H1 (cell line): ENCODE measurements around the gene ZMIZ1. TPM values are rescaled to one million over a fixed set of nuclear protein-coding genes. Genes with fewer than 3 reads are reported as not detected.

Experiments
- CTCF ChIA-PET: fragments of 300-600 bp; sonication (Branson Sonifier 250); formaldehyde crosslinking; loops from one replicate; lab custom pipeline; 2021; ENCODE audit not compliant: partially characterized antibody; lab: Charles Lee
- POLR2A ChIA-PET: fragments of 300-600 bp; sonication (Branson Sonifier 250); formaldehyde crosslinking; loops from one replicate; lab custom pipeline; 2021; ENCODE audit warnings: inconsistent platforms; ENCODE audit not compliant: partially characterized antibody; lab: Charles Lee
- DNase-seq, 2 experiments: peaks; one replicate each; pipeline versions ENCODE4 v3.0.0 to v3.0.0-alpha.2; 2010 to 2022; ENCODE audit warnings: low spot score in 2 of 2, low read depth in 1 of 2, mixed read lengths in 1 of 2
- FAIRE-seq: peaks from 2 replicates; lab custom pipeline; 2011; peaks lifted over from hg19 to GRCh38; lab: Jason Lieb, UNC
- H2AFZ ChIP-seq: 2 replicates; pipeline ENCODE4 v1.8.1; 2012; ENCODE audit warnings: low read length, inconsistent platforms
- H2AK5ac ChIP-seq: 2 replicates; pipeline ENCODE4 v1.6.1; 2013; ENCODE audit warnings: low read depth, low read length
- H2BK120ac ChIP-seq: replicated peaks from 2 replicates; pipeline ENCODE3; 2013; ENCODE audit warnings: low read depth, low read length, inconsistent platforms
- H2BK12ac ChIP-seq: 2 replicates; pipeline ENCODE4 v1.6.1; 2013; ENCODE audit warnings: low read depth, low read length
- H2BK15ac ChIP-seq: 2 replicates; pipeline ENCODE4 v1.6.1; 2013; ENCODE audit warnings: low read length
- H2BK20ac ChIP-seq: 2 replicates; pipeline ENCODE4 v1.6.1; 2013; ENCODE audit warnings: low read length
- H2BK5ac ChIP-seq: 2 replicates; pipeline ENCODE4 v1.6.1; 2013; ENCODE audit warnings: low read depth, low read length
- H3K14ac ChIP-seq: 2 replicates; pipeline ENCODE4 v1.6.1; 2013; ENCODE audit warnings: inconsistent platforms; ENCODE audit not compliant: insufficient read length
- H3K18ac ChIP-seq: 2 replicates; pipeline ENCODE4 v1.6.1; 2013; ENCODE audit warnings: low read length; ENCODE audit errors: extremely low read depth
- H3K23ac ChIP-seq: 2 replicates; pipeline ENCODE4 v1.6.1; 2013; ENCODE audit warnings: inconsistent platforms; ENCODE audit not compliant: insufficient read length
- H3K23me2 ChIP-seq: 2 replicates; pipeline ENCODE4 v1.6.1; 2013; ENCODE audit warnings: low read depth, low read length
- H3K27ac ChIP-seq: 2 replicates; pipeline ENCODE4 v1.6.1; 2011; ENCODE audit warnings: low read depth, low read length, inconsistent platforms
- H3K27me3 ChIP-seq, 4 experiments: replicated peaks in 1 of 4; 1 replicate in 1 of 4; 2 replicates in 3 of 4; pipeline versions ENCODE4 v1.6.1 to v1.8.1; 2011 to 2013; ENCODE audit warnings: low read length in 3 of 4, mild to moderate bottlenecking in 3 of 4, inconsistent platforms in 2 of 4, mixed read lengths in 2 of 4, moderate library complexity in 1 of 4; ENCODE audit not compliant: control insufficient read depth in 3 of 4, insufficient read depth in 3 of 4; ENCODE audit errors: extremely low read depth in 1 of 4
- H3K36me3 ChIP-seq, 4 experiments: 2 replicates each; pipeline versions ENCODE4 v1.6.1 to v1.8.1; 2011 to 2013; ENCODE audit warnings: mild to moderate bottlenecking in 4 of 4, low read length in 3 of 4, moderate library complexity in 2 of 4, control low read depth in 1 of 4, inconsistent platforms in 1 of 4; ENCODE audit not compliant: insufficient read depth in 4 of 4, control insufficient read depth in 2 of 4
- H3K4ac ChIP-seq: replicated peaks from 2 replicates; pipeline ENCODE3; 2013; ENCODE audit warnings: low read length, low read depth, mixed read lengths, inconsistent platforms; ENCODE audit not compliant: insufficient read length
- H3K4me1 ChIP-seq, 4 experiments: replicated peaks in 1 of 4; 1 replicate in 1 of 4; 2 replicates in 3 of 4; pipeline versions ENCODE4 v1.6.1 to v1.8.1; 2011 to 2013; ENCODE audit warnings: low read length in 3 of 4, inconsistent platforms in 2 of 4, mixed read lengths in 1 of 4; ENCODE audit not compliant: insufficient read depth in 4 of 4, control insufficient read depth in 3 of 4
- H3K4me2 ChIP-seq, 2 experiments: 2 replicates each; pipeline versions ENCODE4 v1.6.1 to v1.8.1; 2011 to 2013; ENCODE audit warnings: low read depth in 2 of 2, low read length in 2 of 2, control low read depth in 1 of 2, inconsistent platforms in 1 of 2, mild to moderate bottlenecking in 1 of 2; ENCODE audit not compliant: insufficient read depth in 1 of 2
- H3K4me3 ChIP-seq, 4 experiments: fragments of 200-600, 300-600 bp in 1 of 4; sonication (generic), shearing (Covaris generic), sonication (Bioruptor Twin) in 1 of 4; 2 replicates each; pipeline versions ENCODE4 v1.5.1 to v1.8.1; 2011 to 2016; ENCODE audit warnings: low read length in 4 of 4, low read depth in 3 of 4, control low read depth in 2 of 4, inconsistent platforms in 2 of 4, mild to moderate bottlenecking in 2 of 4, mixed read lengths in 1 of 4, moderate library complexity in 1 of 4; ENCODE audit not compliant: insufficient read depth in 2 of 4; ENCODE audit errors: extremely low read depth in 1 of 4
- H3K56ac ChIP-seq: replicated peaks from 2 replicates; pipeline ENCODE3; 2013; ENCODE audit warnings: low read depth, mild to moderate bottlenecking, mixed read lengths, low read length, inconsistent platforms; ENCODE audit not compliant: insufficient read length
- H3K79me1 ChIP-seq: 2 replicates; pipeline ENCODE4 v1.6.1; 2013; ENCODE audit warnings: low read depth, low read length, control low read depth
- H3K79me2 ChIP-seq, 2 experiments: 2 replicates each; pipeline versions ENCODE4 v1.6.1 to v1.8.1; 2012 to 2013; ENCODE audit warnings: low read length in 2 of 2, mild to moderate bottlenecking in 2 of 2, inconsistent platforms in 1 of 2; ENCODE audit not compliant: insufficient read depth in 2 of 2, control insufficient read depth in 1 of 2
- H3K9ac ChIP-seq, 4 experiments: replicated peaks in 1 of 4; 1 replicate in 1 of 4; 2 replicates in 3 of 4; pipeline versions ENCODE4 v1.6.1 to v1.8.1; 2011 to 2013; ENCODE audit warnings: low read depth in 3 of 4, low read length in 3 of 4, control low read depth in 2 of 4, mild to moderate bottlenecking in 2 of 4, moderate library complexity in 2 of 4, inconsistent platforms in 1 of 4; ENCODE audit errors: extremely low read depth in 1 of 4
- H3K9me3 ChIP-seq, 2 experiments: 2 replicates each; pipeline versions ENCODE4 v1.6.1 to v1.8.1; 2012 to 2013; ENCODE audit warnings: mild to moderate bottlenecking in 2 of 2, moderate library complexity in 2 of 2, control low read depth in 1 of 2, inconsistent platforms in 1 of 2, low read depth in 1 of 2, low read length in 1 of 2, mixed read lengths in 1 of 2; ENCODE audit not compliant: insufficient read depth in 2 of 2
- H4K20me1 ChIP-seq, 2 experiments: replicated peaks in 1 of 2; 2 replicates each; pipeline versions ENCODE3 to v1.8.1; 2011 to 2013; ENCODE audit warnings: inconsistent platforms in 2 of 2, low read length in 2 of 2, mild to moderate bottlenecking in 1 of 2; ENCODE audit not compliant: insufficient read depth in 2 of 2, control insufficient read depth in 1 of 2
- H4K5ac ChIP-seq: 2 replicates; pipeline ENCODE4 v1.6.1; 2013; ENCODE audit warnings: low read length, low read depth, mixed read lengths, inconsistent platforms; ENCODE audit not compliant: insufficient read length
- H4K8ac ChIP-seq: 2 replicates; pipeline ENCODE4 v1.8.0; 2013; ENCODE audit warnings: mild to moderate bottlenecking, moderate library complexity, low read length, inconsistent platforms; ENCODE audit not compliant: insufficient read depth; ENCODE audit errors: extremely low read depth
- H4K91ac ChIP-seq: replicated peaks from 2 replicates; pipeline ENCODE3; 2013; ENCODE audit warnings: low read length, mixed read lengths, inconsistent platforms; ENCODE audit not compliant: insufficient read length
- CTBP2 ChIP-seq: IDR thresholded peaks from 2 replicates; pipeline ENCODE4 v1.7.0; 2011; ENCODE audit warnings: borderline replicate concordance, mild to moderate bottlenecking, moderate library complexity, mixed read lengths, low read length; ENCODE audit not compliant: insufficient read depth, insufficient read length
- GTF2F1 ChIP-seq: IDR thresholded peaks from 2 replicates; pipeline ENCODE4 v1.6.1; 2012; ENCODE audit warnings: low read depth, low read length, improper control_type of control experiment, borderline replicate concordance
- PHF8 ChIP-seq: fragments of 200-600 bp; sonication (generic); conservative IDR thresholded peaks from 2 replicates; pipeline ENCODE4 v1.7.1; 2012; ENCODE audit warnings: low read depth, mild to moderate bottlenecking, inconsistent platforms, low read length, moderate library complexity
- WGBS, 2 experiments: shearing (Covaris generic) in 1 of 2; methylation state at CpG; one replicate each; pipeline versions ENCODE4 v1.1.6 to v1.1.7; 2013 to 2015; ENCODE audit warnings: low lambda C conversion rate in 2 of 2, mixed read lengths in 2 of 2, inconsistent platforms in 1 of 2, low coverage in 1 of 2, missing lambda C conversion rate in 1 of 2; ENCODE audit not compliant: insufficient replicate concordance in 2 of 2, insufficient coverage in 1 of 2, insufficient read length in 1 of 2; ENCODE audit errors: extremely low coverage in 1 of 2, missing lambda C conversion rate in 1 of 2; 5-methylcytosine and 5-hydroxymethylcytosine counted together
- polyA plus RNA-seq, 7 experiments: library from polyadenylated mRNA; depleted of rRNA in 3 of 7; stranded (reverse) in 5 of 7; unstranded in 2 of 7; fragments of >200 nt in 5 of 7; fragments of 200-250 nt in 2 of 7; gene quantifications; 1 replicate in 5 of 7; 2 replicates in 1 of 7; 4 replicates in 1 of 7; pipeline versions ENCODE4 v1.2.1 to v1.2.3, GENCODE V29; 2011 to 2013; ENCODE audit warnings: missing spikeins in 2 of 7, mixed read lengths in 2 of 7
- total RNA-seq: library from RNA; stranded (reverse); fragmentation: NEBNext Ultra II Directional; extraction: Animal tissue kit (Norgen Biotek cat#: 25700); gene quantifications from 2 replicates; pipeline ENCODE4 v1.2.1, GENCODE V29; 2021

The ZMIZ1 gene
- total and polyA plus RNA-seq, 2 of the 8 experiments (the other 6 are each of a cell fraction or from before 2014, with no cell fraction given): 8.1 to 28.0 TPM

GRCh38 chr10:79235765-79236432 lies 167.1 kb downstream of the ZMIZ1 start:
- H3K18ac ChIP-seq: no peak overlapping the region
- no peak overlapping the region for H3K9ac ChIP-seq
- H3K27me3 ChIP-seq: peaks cover 27 to 56% (median 51%) of the 10 kb centered on the region in 4 experiments
- no peak overlapping the region for H2BK20ac ChIP-seq
- H3K9me3 ChIP-seq: no peaks in the 10 kb centered on the region
- no peaks in the 10 kb centered on the region for H3K36me3 ChIP-seq
- H4K8ac ChIP-seq: no peak overlapping the region
- no peak overlapping the region for H3K4me3 ChIP-seq
- no peak overlapping the region for H3K27ac ChIP-seq
- no peak overlapping the region for H3K4ac ChIP-seq
- no peak overlapping the region for H2AFZ ChIP-seq
- H2BK12ac ChIP-seq: no peak overlapping the region
- no peak overlapping the region for H4K91ac ChIP-seq
- H3K79me1 ChIP-seq: no peaks in the 10 kb centered on the region
- H3K79me2 ChIP-seq: no peaks in the 10 kb centered on the region
- H3K4me1 ChIP-seq: peaks cover 15 to 35% (median 23%) of the 10 kb centered on the region in 4 experiments
- H2BK120ac ChIP-seq: no peak overlapping the region
- no peaks in the 10 kb centered on the region for H3K23me2 ChIP-seq
- POLR2A ChIA-PET: no interaction called here
- no peak overlapping the region for H3K23ac ChIP-seq
- H3K4me2 ChIP-seq: no peak overlapping the region
- H2BK5ac ChIP-seq: no peak overlapping the region
- WGBS, 2 experiments: 75% methylated on average over 10 of the region's 10 CpGs; no CpG with 5 or more reads in 1 of the 2 experiments
- no peak for FAIRE-seq
- H2BK15ac ChIP-seq: no peak overlapping the region
- H3K56ac ChIP-seq: no peak overlapping the region
- TF ChIP-seq CTBP2 (no peak), GTF2F1 (no peak), PHF8 (no peak)
- H4K20me1 ChIP-seq: peaks cover 32 to 51% of the 10 kb centered on the region in 2 experiments
- H2AK5ac ChIP-seq: no peak overlapping the region
- no peak overlapping the region for H4K5ac ChIP-seq
- no peak overlapping the region for H3K14ac ChIP-seq
- DNase-seq: no peak
- CTCF ChIA-PET: interaction anchor here (0.6 to 1.7 kb wide), 5 partner anchors 15 to 1161 kb away, joined by 3 to 5 read pairs (median 3); no protein-coding TSS in a partner anchor
